Stimulated activated CD4-positive, alpha-beta T cell treated with anti-CD3 and anti-CD28 coated beads, TNF-alpha, amount 100 ng/mL, for 24 hours (primary cell): ENCODE measurements around the gene EEF1AKMT4.

Source experiments
- DNase-seq, 3 experiments: peaks; one replicate each; pipeline ENCODE4 v3.0.0-alpha.2; 2020; ENCODE audit warnings: low read depth in 3 of 3

The EEF1AKMT4 gene

DNA sequence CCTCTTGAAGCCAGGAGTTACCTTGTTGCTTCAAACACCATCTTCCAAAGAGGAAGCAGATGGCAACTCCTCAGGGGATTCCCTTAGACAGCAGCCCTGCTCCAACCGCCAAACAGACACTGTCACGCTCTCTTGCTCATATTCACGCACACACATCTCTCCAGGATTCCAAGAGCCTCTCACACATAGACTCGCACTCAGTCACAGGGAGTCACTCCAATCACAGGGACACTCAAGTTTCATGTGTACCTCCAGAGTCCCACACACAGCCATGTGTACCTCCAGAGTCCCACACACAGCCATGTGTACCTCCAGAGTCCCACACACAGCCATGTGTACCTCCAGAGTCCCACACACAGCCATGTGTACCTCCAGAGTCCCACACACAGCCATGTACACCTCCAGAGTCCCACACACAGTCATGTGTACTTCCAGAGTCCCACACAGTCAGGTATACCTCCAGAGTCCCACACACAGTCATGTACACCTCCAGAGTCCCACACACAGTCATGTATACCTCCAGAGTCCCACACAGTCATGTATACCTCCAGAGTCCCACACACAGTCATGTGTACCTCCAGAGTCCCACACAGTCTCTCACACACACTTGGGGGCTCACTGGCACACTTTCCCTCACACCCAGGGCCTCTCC, 14.0 kb upstream of the EEF1AKMT4 start:
- DNase-seq, result no peak

- no peak for DNase-seq
These were observed 13.4 kb upstream of the EEF1AKMT4 start for GRCh38 chr3:184236033-184236410.

GRCh38 chr3:184236636-184237035, 12.8 kb upstream of the EEF1AKMT4 start:
- DNase-seq, result no peak

DNA sequence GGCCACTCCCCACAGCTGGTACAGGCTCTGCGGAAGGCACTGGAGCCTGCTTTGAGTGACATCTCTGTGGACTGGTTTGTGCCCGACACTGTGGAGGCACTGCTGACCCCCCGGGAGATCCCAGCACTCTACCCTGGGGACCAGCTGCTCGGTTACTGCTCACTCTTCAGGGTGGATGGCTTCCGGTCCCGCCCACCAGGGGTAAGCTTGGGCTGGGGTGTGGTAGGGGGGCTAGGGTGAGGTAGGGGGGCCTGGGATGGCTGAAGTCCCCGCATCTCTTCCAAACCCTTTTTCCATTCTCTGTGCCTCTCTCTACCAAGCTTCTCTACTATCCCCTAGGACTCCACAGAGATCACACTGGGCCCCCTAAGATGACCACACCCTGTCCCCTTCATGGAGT, 12.3 kb upstream of the EEF1AKMT4 start:
- DNase-seq, result no peak

GRCh38 chr3:184237807-184238206, 11.7 kb upstream of the EEF1AKMT4 start:
- no peak for DNase-seq

GRCh38 chr3:184238246-184238818, 11.1 kb upstream of the EEF1AKMT4 start:
- DNase-seq, result no peak

GRCh38 chr3:184239221-184239620, 10.3 kb upstream of the EEF1AKMT4 start:
- no peak for DNase-seq

DNA sequence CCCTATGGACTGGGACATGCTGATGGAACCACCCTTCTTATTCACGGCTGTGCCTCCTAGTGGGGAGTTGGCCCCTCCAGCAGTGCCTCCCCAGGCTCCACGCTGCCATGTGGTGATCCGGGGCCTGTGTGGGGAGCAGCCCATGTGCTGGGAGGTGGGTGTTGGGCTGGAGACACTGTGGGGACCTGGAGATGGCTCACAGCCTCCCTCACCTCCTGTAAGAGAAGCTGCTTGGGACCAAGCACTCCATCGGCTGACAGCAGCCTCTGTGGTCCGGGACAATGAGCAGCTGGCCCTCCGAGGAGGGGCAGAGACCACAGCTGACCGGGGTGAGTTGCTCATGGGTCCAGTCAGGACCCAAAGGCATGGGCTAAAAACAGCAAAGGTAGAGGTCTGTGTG, 9.8 kb upstream of the EEF1AKMT4 start:
- no peak for DNase-seq

- DNase-seq, result no peak
These were observed 8.9 kb upstream of the EEF1AKMT4 start for GRCh38 chr3:184240384-184241140.

- DNase-seq, result no peak
These were observed 8.4 kb upstream of the EEF1AKMT4 start for GRCh38 chr3:184241141-184241446.

DNA sequence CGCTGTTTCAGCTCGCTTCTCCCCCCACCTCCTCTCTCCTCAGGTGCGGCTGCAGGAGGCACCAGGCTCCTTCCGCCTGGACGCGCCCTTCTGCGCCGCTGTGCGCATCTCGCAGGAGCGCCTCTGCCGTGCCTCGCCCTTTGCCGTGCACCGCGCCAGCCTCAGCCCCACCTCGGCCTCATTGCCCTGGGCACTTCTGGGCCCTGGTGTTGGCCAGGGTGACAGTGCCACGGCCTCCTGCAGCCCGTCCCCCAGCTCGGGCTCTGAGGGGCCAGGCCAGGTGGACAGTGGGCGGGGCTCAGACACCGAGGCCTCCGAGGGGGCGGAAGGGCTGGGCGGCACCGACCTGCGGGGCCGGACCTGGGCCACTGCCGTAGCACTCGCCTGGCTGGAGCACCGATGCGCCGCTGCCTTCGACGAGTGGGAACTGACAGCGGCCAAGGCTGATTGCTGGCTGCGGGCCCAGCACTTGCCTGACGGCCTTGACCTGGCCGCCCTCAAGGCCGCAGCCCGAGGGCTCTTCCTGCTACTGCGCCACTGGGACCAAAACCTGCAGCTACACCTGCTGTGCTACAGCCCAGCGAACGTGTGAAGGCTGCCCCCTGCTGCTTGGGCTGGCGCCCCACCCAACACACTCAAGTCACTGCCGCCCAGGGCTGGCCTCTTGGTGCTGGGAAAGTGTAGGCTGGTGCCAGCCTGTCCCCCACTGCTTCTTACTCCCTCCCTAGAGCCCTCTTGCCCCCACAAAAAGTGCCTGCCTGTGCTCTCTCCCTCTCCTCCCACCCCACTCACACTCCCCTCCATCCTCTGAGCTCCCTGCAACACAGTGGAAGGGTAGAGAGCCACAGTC, 7.8 kb upstream of the EEF1AKMT4 start:
- DNase-seq, result no peak

GRCh38 chr3:184242297-184242685, 7.2 kb upstream of the EEF1AKMT4 start:
- no peak for DNase-seq

GRCh38 chr3:184248454-184249411, 739 bp upstream of the EEF1AKMT4 start, which contains the start of gene ALG3:
Gene ALG3 (minus strand): TSS chr3:184248962. CDS start chr3:184248940, 22 bp downstream.
- DNase-seq, result peak; percentile 76 to 89 (median 81)

GRCh38 chr3:184250167-184250828, 826 bp downstream of the EEF1AKMT4 start:
- DNase-seq, result peak; percentile 76 to 94 (median 89)

GRCh38 chr3:184255291-184256039, 6.0 kb downstream of the EEF1AKMT4 start:
- no peak for DNase-seq

DNA sequence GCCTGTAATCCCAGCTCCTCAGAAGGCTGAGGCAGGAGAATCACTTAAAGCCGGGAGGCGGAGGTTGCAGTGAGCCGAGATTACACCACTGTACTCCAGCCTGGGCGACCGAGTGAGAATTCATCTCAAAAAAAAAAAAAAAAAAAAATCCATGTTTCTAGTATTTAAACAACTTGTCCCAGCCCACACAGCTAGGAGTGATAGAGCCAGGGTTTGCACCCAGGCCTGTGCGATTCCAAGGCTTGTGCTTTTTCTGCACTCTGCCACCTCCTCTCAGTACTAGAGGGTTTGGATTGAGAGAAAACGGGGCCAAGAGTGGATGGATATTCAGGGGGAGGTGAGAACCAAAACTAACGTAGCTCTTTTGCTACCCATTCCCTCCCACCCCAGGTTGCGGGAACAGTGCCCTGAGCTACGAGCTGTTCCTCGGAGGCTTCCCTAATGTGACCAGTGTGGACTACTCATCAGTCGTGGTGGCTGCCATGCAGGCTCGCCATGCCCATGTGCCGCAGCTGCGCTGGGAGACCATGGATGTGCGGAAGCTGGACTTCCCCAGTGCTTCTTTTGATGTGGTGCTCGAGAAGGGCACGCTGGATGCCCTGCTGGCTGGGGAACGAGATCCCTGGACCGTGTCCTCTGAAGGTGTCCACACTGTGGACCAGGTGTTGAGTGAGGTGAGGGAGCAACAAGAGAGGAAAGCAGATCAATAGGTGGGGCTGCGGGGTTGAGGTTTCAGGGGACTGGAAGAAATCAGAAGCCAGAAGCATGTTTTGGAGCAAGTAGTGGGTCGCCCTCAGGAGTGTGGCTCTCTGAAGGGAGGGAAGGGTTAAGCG, 7.8 kb downstream of the EEF1AKMT4 start:
- DNase-seq, result no peak

- no peak for DNase-seq
These were observed 9.5 kb downstream of the EEF1AKMT4 start for GRCh38 chr3:184258926-184259325.

DNA sequence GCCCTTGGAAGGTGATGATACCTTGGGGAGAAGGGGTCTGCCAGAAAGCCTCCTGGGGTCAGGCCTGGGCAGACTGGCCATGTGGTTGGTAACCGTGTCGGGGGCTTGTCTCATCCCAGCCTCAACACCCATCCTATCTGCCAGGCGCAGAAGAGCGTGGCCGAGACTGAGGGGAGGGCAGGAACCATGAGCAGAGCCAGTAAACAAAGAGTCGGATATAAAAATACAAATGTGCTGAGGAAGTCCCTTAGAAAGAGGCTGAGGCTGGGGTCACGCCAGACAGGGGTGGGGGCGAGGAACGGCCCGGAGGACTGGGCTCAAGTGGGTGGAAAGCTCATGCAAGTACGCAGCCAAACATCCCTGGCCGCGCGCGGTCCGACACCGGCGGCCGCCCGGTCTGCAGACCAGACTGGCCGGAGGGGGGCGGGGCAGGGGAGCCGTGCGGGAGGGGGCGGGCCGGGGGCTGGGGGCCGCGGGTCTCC, 10.0 kb downstream of the EEF1AKMT4 start:
- no peak for DNase-seq
